Aorta (tissue), 5 donors: ENCODE data around the gene LAD1. TPM values are rescaled to one million over a fixed set of nuclear protein-coding genes. Genes with fewer than 3 reads are reported as not detected.
A peak's percentile ranks its signal among the peaks of the same experiment; 100 is the strongest.

Experiments used
- ATAC-seq: fragments of 200-7000 bp; cut with Tn5 transposase; one replicate; pipeline ENCODE4 v1.9.1; 2022; ENCODE audit warnings: moderate library complexity; ENCODE audit not compliant: low FRiP score
- DNase-seq, 2 donors: peaks; one replicate each; pipeline ENCODE4 v3.0.0-alpha.2; 2020
- H3K27ac ChIP-seq, 2 donors: one replicate each; pipeline ENCODE4 v1.5.1; 2013; ENCODE audit warnings: low read length in 2 of 2, mild to moderate bottlenecking in 2 of 2, moderate library complexity in 2 of 2, control low read depth in 1 of 2, inconsistent platforms in 1 of 2, low read depth in 1 of 2
- H3K27me3 ChIP-seq, 2 donors: one replicate each; pipeline ENCODE4 v1.6.1; 2013; ENCODE audit warnings: control low read depth in 1 of 2, low read length in 1 of 2, mild to moderate bottlenecking in 1 of 2, moderate library complexity in 1 of 2; ENCODE audit not compliant: insufficient read depth in 2 of 2, control insufficient read depth in 1 of 2
- H3K36me3 ChIP-seq, 2 donors: one replicate each; pipeline ENCODE4 v1.6.1; 2013; ENCODE audit warnings: control low read depth in 1 of 2, low read length in 1 of 2, mild to moderate bottlenecking in 1 of 2; ENCODE audit not compliant: insufficient read depth in 2 of 2, control insufficient read depth in 1 of 2
- H3K4me1 ChIP-seq, 2 donors: one replicate each; pipeline ENCODE4 v1.6.1; 2013; ENCODE audit warnings: low read length in 2 of 2, control low read depth in 1 of 2, mild to moderate bottlenecking in 1 of 2, moderate library complexity in 1 of 2; ENCODE audit not compliant: insufficient read depth in 2 of 2, control insufficient read depth in 1 of 2
- H3K4me3 ChIP-seq, 2 donors: one replicate each; pipeline ENCODE4 v1.5.1; 2013; ENCODE audit warnings: low read length in 2 of 2, control low read depth in 1 of 2, mild to moderate bottlenecking in 1 of 2
- H3K9me3 ChIP-seq: one replicate; pipeline ENCODE4 v1.6.1; 2013; ENCODE audit warnings: mild to moderate bottlenecking, low read length; ENCODE audit not compliant: control insufficient read depth
- WGBS, 2 donors: extraction: QIAGEN DNeasy Blood & Tissue Kit; methylation state at CpG; one replicate each; pipeline ENCODE4 v1.1.7; 2013; 5-methylcytosine and 5-hydroxymethylcytosine counted together
- intact Hi-C, 2 donors: fragments of 100-400 bp; cut with DNase I; formaldehyde crosslinking; loops; one replicate each; pipeline versions ENCODE4 v1.14.2 to v1.15.0; 2022
- polyA plus RNA-seq, 2 donors: library from polyadenylated mRNA; stranded (reverse); fragments of 200-250 nt; gene quantifications; one replicate each; pipeline ENCODE4 v1.2.3, GENCODE V29; 2013
- total RNA-seq, 2 donors: library from RNA; stranded (reverse); fragmentation: NEBNext Ultra II Directional; extraction: Animal tissue kit (Norgen Biotek cat#: 25700); gene quantifications; one replicate each; pipeline ENCODE4 v1.2.1, GENCODE V29; 2021
- donor health status: healthy with polysubstance abuse.
- donor health status: Bipolar disorder and iron deficiency.
- donor health status: DM: no; HTN: no; CAD: no.
- donor health status: DM: no; HTN: no; CAD: no.
- donor health status: DM: yes; HTN: yes; CAD: no.

Gene LAD1
- total and polyA plus RNA-seq, 4 donors, result 0.71 to 33.8 (median 0.82) TPM; not detected in 1

DNA sequence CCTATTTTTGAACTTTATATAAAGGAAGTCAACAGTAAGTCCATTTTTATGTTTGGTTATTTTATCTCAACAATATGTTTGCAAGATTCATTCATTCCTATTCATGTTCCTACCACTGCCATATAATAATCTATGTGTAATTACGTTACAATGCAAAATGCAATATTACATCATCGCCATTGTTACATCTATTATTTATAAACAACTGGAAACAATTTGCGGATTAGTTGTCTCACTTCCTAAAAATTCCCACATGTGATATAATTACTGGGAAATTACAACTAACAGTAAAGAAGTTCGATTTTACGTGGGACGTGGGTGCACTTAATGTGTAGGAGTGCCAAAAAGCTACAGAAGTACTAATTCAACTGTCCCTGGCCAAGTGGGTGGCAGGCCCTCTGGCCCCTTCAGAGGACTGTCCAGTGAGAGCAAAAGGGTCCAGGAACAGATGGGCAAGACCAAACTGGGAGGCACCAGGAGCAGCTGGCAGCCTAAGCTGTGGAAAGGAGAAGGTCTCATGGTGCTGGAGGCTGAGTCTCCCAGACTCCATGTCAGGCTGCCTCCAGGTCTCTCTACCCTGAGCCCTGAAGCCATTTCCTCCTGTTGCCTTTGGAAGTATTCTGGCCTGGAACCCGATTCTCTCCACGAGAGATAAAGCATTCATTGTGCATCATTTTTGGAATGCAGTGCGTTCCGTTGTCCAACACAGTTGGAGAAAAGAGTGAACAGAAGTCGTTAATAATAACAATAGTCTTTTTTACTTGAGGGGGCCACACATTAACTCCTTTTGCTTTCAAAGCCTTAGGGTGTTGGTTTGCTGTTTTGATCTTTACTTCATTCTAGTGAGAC, 64.6 kb downstream of the LAD1 start:
- intact Hi-C loops, result no loop called here
- no peaks in the 10 kb centered on the region for H3K27me3 ChIP-seq

DNA sequence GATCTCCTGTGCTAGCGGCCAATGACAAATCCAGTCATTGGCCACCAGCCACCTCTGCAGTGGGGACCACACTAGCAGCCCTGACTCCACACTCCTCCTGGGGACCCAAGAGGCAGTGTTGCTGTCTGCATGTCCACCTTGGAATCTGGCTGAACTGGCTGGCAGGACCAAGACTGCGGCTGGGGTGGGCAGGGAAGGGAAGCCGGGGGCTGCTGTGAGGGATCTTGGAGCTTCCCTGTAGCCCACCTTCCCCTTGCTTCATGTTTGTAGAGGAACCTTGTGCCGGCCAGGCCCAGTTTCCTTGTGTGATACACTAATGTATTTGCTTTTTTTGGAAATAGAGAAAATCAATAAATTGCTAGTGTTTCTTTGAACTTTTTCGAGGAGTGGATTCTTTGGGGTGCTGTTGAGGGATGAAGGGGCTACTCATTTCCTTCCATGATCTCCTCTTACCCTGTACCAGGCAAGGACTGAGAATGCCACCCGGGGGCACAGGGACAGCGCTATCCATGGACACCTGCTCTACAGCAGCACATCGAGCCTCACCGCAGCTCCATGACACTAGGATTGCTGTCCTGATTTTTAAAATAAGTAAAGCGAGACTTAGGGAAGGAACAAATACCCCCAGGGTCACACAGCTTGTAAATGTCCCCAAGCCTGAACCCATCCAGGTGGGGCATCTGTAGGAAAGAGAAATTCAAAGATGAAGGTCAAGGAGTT, 66.3 kb downstream of the LAD1 start:
- WGBS, 2 donors, result 94 to 96% methylated on average over 10 of the region's 10 CpGs
- H3K9me3 ChIP-seq, result no peaks in the 10 kb centered on the region
- no peaks in the 10 kb centered on the region for H3K27me3 ChIP-seq
- intact Hi-C loops, result no loop called here
- H3K27ac ChIP-seq, result no peak overlapping the region
- no peaks in the 10 kb centered on the region for H3K4me1 ChIP-seq
- ATAC-seq (no peak), DNase-seq (peak; percentile 29 to 62)
- H3K36me3 ChIP-seq, result no peaks in the 10 kb centered on the region
- H3K4me3 ChIP-seq, result no peak overlapping the region

More for the DNA sequence above, 64.6 kb downstream of the LAD1 start:
- Histone ChIP-seq H3K27ac (no peak overlapping the region), H3K36me3 (no peaks in the 10 kb centered on the region), H3K9me3 (no peaks in the 10 kb centered on the region), H3K4me1 (no peaks in the 10 kb centered on the region), H3K4me3 (no peak overlapping the region)
- no peak for ATAC-seq
- WGBS, 2 donors, result 78% methylated on average over 11 of the region's 11 CpGs
- DNase-seq, result peak; percentile 16 to 23

DNA sequence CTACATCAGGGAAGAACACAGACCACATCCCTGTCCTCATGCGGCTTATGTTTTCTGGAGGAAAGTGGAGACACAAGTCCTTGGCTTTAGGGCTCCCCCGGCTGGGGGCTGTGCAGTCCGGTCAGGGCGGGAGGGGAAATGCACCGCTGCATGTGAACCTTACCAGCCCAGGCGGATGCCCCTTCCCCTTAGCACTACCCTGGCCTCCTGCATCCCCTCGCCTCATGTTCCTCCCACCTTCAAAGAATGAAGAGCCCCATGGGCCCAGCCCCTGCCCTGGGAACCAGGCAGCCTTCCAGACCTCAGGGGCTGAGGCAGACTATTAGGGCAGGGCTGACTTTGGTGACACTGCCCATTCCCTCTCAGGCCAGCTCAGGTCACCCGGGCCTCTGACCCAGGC, 67.1 kb downstream of the LAD1 start:
- no peaks in the 10 kb centered on the region for H3K9me3 ChIP-seq
- intact Hi-C loops, result no loop called here
- no peak for ATAC-seq
- no peaks in the 10 kb centered on the region for H3K4me1 ChIP-seq
- no peak overlapping the region for H3K4me3 ChIP-seq
- H3K36me3 ChIP-seq, result no peaks in the 10 kb centered on the region
- H3K27me3 ChIP-seq, result no peaks in the 10 kb centered on the region
- DNase-seq, result peak; percentile 28 to 38
- H3K27ac ChIP-seq, result no peak overlapping the region
- 92 to 93% methylated on average over 7 to 8 of the region's 8 CpGs for WGBS, 2 donors

DNA sequence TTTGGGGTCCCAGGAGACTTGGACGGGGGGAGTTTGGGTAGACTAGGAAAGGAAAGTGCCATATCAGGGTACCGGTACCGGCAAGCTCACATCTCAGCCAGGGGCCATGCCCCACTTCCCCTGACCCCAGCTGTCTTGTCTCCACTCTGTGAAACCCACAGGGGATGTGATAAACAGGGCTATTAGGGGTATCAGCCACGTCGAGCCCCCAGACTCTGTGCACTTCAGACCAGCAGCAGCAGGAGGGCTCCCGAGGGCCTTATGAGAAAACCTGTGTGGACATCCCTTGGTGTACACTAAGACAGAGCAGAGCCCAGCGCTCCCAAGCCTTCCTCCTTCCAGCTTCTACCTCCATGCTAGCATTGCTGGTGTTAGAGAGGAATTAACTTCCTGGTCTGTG, 68.0 kb downstream of the LAD1 start:
- Histone ChIP-seq H3K27ac (no peak overlapping the region), H3K9me3 (no peaks in the 10 kb centered on the region), H3K4me3 (no peak overlapping the region), H3K27me3 (no peaks in the 10 kb centered on the region), H3K36me3 (no peaks in the 10 kb centered on the region), H3K4me1 (no peaks in the 10 kb centered on the region)
- WGBS, 2 donors, result 89 to 94% methylated on average over 7 of the region's 7 CpGs
- ATAC-seq (no peak), DNase-seq (peak in 1 of 2 donors; percentile 9)
- intact Hi-C loops, result no loop called here

Other genes with a start within 250 kb of the LAD1 start
- 10 to 100 TPM; 36.3 to 47.4 TPM for gene TMEM9, start 244.8 kb downstream of the LAD1 start, total RNA-seq
- 10 to 100 TPM; 43.1 to 77.7 TPM for gene TMEM9, start 244.8 kb downstream of the LAD1 start, polyA plus RNA-seq
- under 1 TPM; 0.12 to 0.19 TPM for gene IGFN1, start 208.5 kb downstream of the LAD1 start, total RNA-seq
- gene IGFN1, start 208.5 kb downstream of the LAD1 start, polyA plus RNA-seq, result under 1 TPM; 0.03 to 0.50 TPM
- under 1 TPM; 0.16 to 0.39 TPM for gene PKP1, start 115.8 kb downstream of the LAD1 start, total RNA-seq
- gene PKP1, start 115.8 kb downstream of the LAD1 start, polyA plus RNA-seq, result under 1 TPM; 0.08 to 0.25 TPM
- under 1 TPM; 0.21 to 0.36 TPM for gene TNNT2, start 21.6 kb downstream of the LAD1 start, total RNA-seq
- gene TNNT2, start 21.6 kb downstream of the LAD1 start, polyA plus RNA-seq, result 10 to 100 TPM in 1 of 2 donors, 1 to 10 TPM in 1; 1.0 to 24.0 TPM
- not detected for gene TNNI1, start 22.4 kb upstream of the LAD1 start, total RNA-seq
- under 1 TPM; 0.38 to 0.61 TPM for gene TNNI1, start 22.4 kb upstream of the LAD1 start, polyA plus RNA-seq
- 10 to 100 TPM; 66.1 to 71.6 TPM for gene PHLDA3, start 69.9 kb upstream of the LAD1 start, total RNA-seq
- gene PHLDA3, start 69.9 kb upstream of the LAD1 start, polyA plus RNA-seq, result 10 to 100 TPM; 33.7 to 46.1 TPM
- gene CSRP1, start 107.8 kb upstream of the LAD1 start, total RNA-seq, result 1,000 to 10,000 TPM in 1 of 2 donors, 100 to 1,000 TPM in 1; 599 to 1,490 TPM
- gene CSRP1, start 107.8 kb upstream of the LAD1 start, polyA plus RNA-seq, result 100 to 1,000 TPM; 703 to 838 TPM
- 100 to 1,000 TPM; 167 to 236 TPM for gene NAV1, start 139.8 kb upstream of the LAD1 start, total RNA-seq
- 10 to 100 TPM in 1 of 2 donors, 1 to 10 TPM in 1; 8.3 to 33.8 TPM for gene NAV1, start 139.8 kb upstream of the LAD1 start, polyA plus RNA-seq